Activated naive CD4-positive, alpha-beta T cell treated with anti-CD3 and anti-CD28 coated beads, Interleukin-2, amount 50 U/mL, for 24 hours (primary cell): ENCODE measurements around the gene GPR55.

Experiments
- H3K27ac Mint-ChIP-seq: one replicate; pipeline ENCODE4 v1.8.0; 2021; ENCODE audit warnings: mild to moderate bottlenecking, mixed read lengths
- H3K27me3 Mint-ChIP-seq: one replicate; pipeline ENCODE4 v1.8.0; 2021; ENCODE audit warnings: mixed read lengths
- H3K36me3 Mint-ChIP-seq: one replicate; pipeline ENCODE4 v1.8.0; 2021; ENCODE audit warnings: mixed read lengths
- H3K4me1 Mint-ChIP-seq: one replicate; pipeline ENCODE4 v1.8.0; 2021; ENCODE audit warnings: mixed read lengths
- H3K4me3 Mint-ChIP-seq: one replicate; pipeline ENCODE4 v1.8.0; 2021; ENCODE audit warnings: mild to moderate bottlenecking, mixed read lengths
- H3K9me3 Mint-ChIP-seq: one replicate; pipeline ENCODE4 v1.8.0; 2021; ENCODE audit warnings: mixed read lengths

The GPR55 gene

GRCh38 chr2:230916218-230916617 lies 8.8 kb downstream of the GPR55 start:
- Mint-ChIP-seq H3K4me1 (peaks cover 65% of the 10 kb centered on the region), H3K4me3 (no peak overlapping the region), H3K9me3 (no peaks in the 10 kb centered on the region), H3K27me3 (no peaks in the 10 kb centered on the region), H3K27ac (no peak overlapping the region), H3K36me3 (peaks cover 7% of the 10 kb centered on the region)

- no peak overlapping the region for H3K27ac Mint-ChIP-seq
- H3K4me3 Mint-ChIP-seq = no peak overlapping the region
- peaks cover 10% of the 10 kb centered on the region for H3K36me3 Mint-ChIP-seq
- H3K9me3 Mint-ChIP-seq = no peaks in the 10 kb centered on the region
- peaks cover 65% of the 10 kb centered on the region for H3K4me1 Mint-ChIP-seq
- no peaks in the 10 kb centered on the region for H3K27me3 Mint-ChIP-seq
Observed at GRCh38 chr2:230915319-230915718, 9.7 kb downstream of the GPR55 start.

- Mint-ChIP-seq H3K4me1 (peaks cover 64% of the 10 kb centered on the region), H3K9me3 (no peaks in the 10 kb centered on the region), H3K27me3 (no peaks in the 10 kb centered on the region), H3K4me3 (no peak overlapping the region), H3K27ac (no peak overlapping the region), H3K36me3 (peaks cover 14% of the 10 kb centered on the region)
Observed at GRCh38 chr2:230914886-230915285, 10.2 kb downstream of the GPR55 start.

GRCh38 chr2:230913406-230914143 lies 11.5 kb downstream of the GPR55 start:
- no peaks in the 10 kb centered on the region for H3K27me3 Mint-ChIP-seq
- no peaks in the 10 kb centered on the region for H3K9me3 Mint-ChIP-seq
- H3K27ac Mint-ChIP-seq = peak overlapping the region; percentile 59
- no peak overlapping the region for H3K4me3 Mint-ChIP-seq
- peaks cover 18% of the 10 kb centered on the region for H3K36me3 Mint-ChIP-seq
- peaks cover 66% of the 10 kb centered on the region for H3K4me1 Mint-ChIP-seq

GRCh38 chr2:230912724-230913123 lies 12.3 kb downstream of the GPR55 start:
- Mint-ChIP-seq H3K27me3 (no peaks in the 10 kb centered on the region), H3K36me3 (peaks cover 20% of the 10 kb centered on the region), H3K27ac (no peak overlapping the region), H3K4me1 (peaks cover 63% of the 10 kb centered on the region), H3K4me3 (no peak overlapping the region), H3K9me3 (no peaks in the 10 kb centered on the region)

GRCh38 chr2:230912046-230912445 lies 13.0 kb downstream of the GPR55 start:
- Mint-ChIP-seq H3K27me3 (no peaks in the 10 kb centered on the region), H3K9me3 (no peaks in the 10 kb centered on the region), H3K4me1 (peaks cover 58% of the 10 kb centered on the region), H3K27ac (no peak overlapping the region), H3K4me3 (no peak overlapping the region), H3K36me3 (peaks cover 20% of the 10 kb centered on the region)

- peaks cover 22% of the 10 kb centered on the region for H3K36me3 Mint-ChIP-seq
- no peaks in the 10 kb centered on the region for H3K9me3 Mint-ChIP-seq
- H3K27me3 Mint-ChIP-seq = no peaks in the 10 kb centered on the region
- no peak overlapping the region for H3K27ac Mint-ChIP-seq
- H3K4me1 Mint-ChIP-seq = peaks cover 57% of the 10 kb centered on the region
- no peak overlapping the region for H3K4me3 Mint-ChIP-seq
Observed at GRCh38 chr2:230910546-230911177, 14.4 kb downstream of the GPR55 start.

GRCh38 chr2:230909841-230910545 lies 15.0 kb downstream of the GPR55 start:
- Mint-ChIP-seq H3K27ac (peak overlapping the region; percentile 86), H3K27me3 (no peaks in the 10 kb centered on the region), H3K4me3 (no peak overlapping the region), H3K9me3 (no peaks in the 10 kb centered on the region), H3K4me1 (peaks cover 62% of the 10 kb centered on the region), H3K36me3 (peaks cover 21% of the 10 kb centered on the region)

GRCh38 chr2:230908595-230909191 lies 16.3 kb downstream of the GPR55 start:
- Mint-ChIP-seq H3K4me1 (peaks cover 62% of the 10 kb centered on the region), H3K36me3 (peaks cover 19% of the 10 kb centered on the region), H3K4me3 (peak overlapping the region; percentile 63), H3K27me3 (no peaks in the 10 kb centered on the region), H3K27ac (peak overlapping the region; percentile 87), H3K9me3 (no peaks in the 10 kb centered on the region)

- peak overlapping the region; percentile 63 for H3K4me3 Mint-ChIP-seq
- H3K9me3 Mint-ChIP-seq = no peaks in the 10 kb centered on the region
- H3K27ac Mint-ChIP-seq = peak overlapping the region; percentile 87
- H3K27me3 Mint-ChIP-seq = no peaks in the 10 kb centered on the region
- peaks cover 59% of the 10 kb centered on the region for H3K4me1 Mint-ChIP-seq
- peaks cover 16% of the 10 kb centered on the region for H3K36me3 Mint-ChIP-seq
Observed at GRCh38 chr2:230908092-230908594, 16.9 kb downstream of the GPR55 start.

GRCh38 chr2:230907361-230908091 lies 17.5 kb downstream of the GPR55 start:
- Mint-ChIP-seq H3K9me3 (no peaks in the 10 kb centered on the region), H3K27me3 (no peaks in the 10 kb centered on the region), H3K4me3 (peak overlapping the region; percentile 7), H3K36me3 (peaks cover 16% of the 10 kb centered on the region), H3K4me1 (peaks cover 64% of the 10 kb centered on the region), H3K27ac (peak overlapping the region; percentile 35)

GRCh38 chr2:230906471-230907230 lies 18.4 kb downstream of the GPR55 start:
- H3K4me1 Mint-ChIP-seq = peaks cover 68% of the 10 kb centered on the region
- H3K27ac Mint-ChIP-seq = peak overlapping the region; percentile 88
- H3K9me3 Mint-ChIP-seq = no peaks in the 10 kb centered on the region
- H3K36me3 Mint-ChIP-seq = peaks cover 16% of the 10 kb centered on the region
- H3K4me3 Mint-ChIP-seq = peak overlapping the region; percentile 71
- no peaks in the 10 kb centered on the region for H3K27me3 Mint-ChIP-seq

- Mint-ChIP-seq H3K9me3 (no peaks in the 10 kb centered on the region), H3K4me1 (peaks cover 62% of the 10 kb centered on the region), H3K27me3 (peaks cover 3% of the 10 kb centered on the region), H3K4me3 (peak overlapping the region; percentile 71), H3K27ac (peak overlapping the region; percentile 88), H3K36me3 (peaks cover 16% of the 10 kb centered on the region)
Observed at GRCh38 chr2:230905448-230906421, 19.3 kb downstream of the GPR55 start.
